Measurements from ENCODE around the gene SPATA17. TPM values are rescaled to one million over a fixed set of nuclear protein-coding genes. Genes with fewer than 3 reads are reported as not detected.
A peak's percentile ranks its signal among the peaks of the same experiment; 100 is the strongest.
"Not testable (repeated sequence)": the region's sequence is repeated elsewhere in the genome, so short reads cannot be mapped to it uniquely, and the experiment has no call there.

SPATA17 gene
- total and polyA plus RNA-seq, 4 donors, result 3.3 to 13.4 (median 7.0) TPM

DNA sequence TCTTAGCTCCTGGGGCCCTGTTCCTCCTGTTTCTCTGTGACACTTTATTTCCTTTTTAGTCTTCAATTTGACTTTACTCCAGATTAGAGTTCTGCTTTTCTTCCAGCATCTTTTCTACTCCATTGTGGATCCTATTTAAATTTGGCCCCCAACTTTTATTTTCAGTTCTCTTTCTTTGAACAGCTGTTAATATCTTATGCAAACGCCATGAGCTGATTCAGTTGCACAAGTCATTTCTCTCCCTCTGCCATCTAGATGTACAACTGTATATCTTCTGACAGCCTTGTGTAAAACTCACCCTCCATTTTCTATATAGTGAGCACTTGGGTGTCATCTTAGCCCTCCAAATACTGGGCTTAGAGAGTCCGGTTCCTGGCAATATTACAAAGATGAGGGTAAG lies 42.2 kb downstream of the SPATA17 start:
- H3K27ac ChIP-seq (ENCODE audit: low read depth in 1 of 2, low read length in 1 of 2), result no peak overlapping the region
- TF ChIP-seq, protein P1, sequence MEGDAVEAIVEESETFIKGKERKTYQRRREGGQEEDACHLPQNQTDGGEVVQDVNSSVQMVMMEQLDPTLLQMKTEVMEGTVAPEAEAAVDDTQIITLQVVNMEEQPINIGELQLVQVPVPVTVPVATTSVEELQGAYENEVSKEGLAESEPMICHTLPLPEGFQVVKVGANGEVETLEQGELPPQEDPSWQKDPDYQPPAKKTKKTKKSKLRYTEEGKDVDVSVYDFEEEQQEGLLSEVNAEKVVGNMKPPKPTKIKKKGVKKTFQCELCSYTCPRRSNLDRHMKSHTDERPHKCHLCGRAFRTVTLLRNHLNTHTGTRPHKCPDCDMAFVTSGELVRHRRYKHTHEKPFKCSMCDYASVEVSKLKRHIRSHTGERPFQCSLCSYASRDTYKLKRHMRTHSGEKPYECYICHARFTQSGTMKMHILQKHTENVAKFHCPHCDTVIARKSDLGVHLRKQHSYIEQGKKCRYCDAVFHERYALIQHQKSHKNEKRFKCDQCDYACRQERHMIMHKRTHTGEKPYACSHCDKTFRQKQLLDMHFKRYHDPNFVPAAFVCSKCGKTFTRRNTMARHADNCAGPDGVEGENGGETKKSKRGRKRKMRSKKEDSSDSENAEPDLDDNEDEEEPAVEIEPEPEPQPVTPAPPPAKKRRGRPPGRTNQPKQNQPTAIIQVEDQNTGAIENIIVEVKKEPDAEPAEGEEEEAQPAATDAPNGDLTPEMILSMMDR (IDR thresholded peaks at IDR 0.05; ENCODE audit: control extremely low read depth, extremely low read depth), result no peak
- peaks cover 0 to 4% (median 0%) of the 10 kb centered on the region in 4 donors for H3K9me3 ChIP-seq (ENCODE audit: control insufficient read depth in 4 of 4, insufficient read depth in 3 of 4, low read length in 3 of 4)
- H3K4me3 ChIP-seq, result no peak overlapping the region
- no peaks in the 10 kb centered on the region for H3K27me3 ChIP-seq (ENCODE audit: control insufficient read depth in 3 of 3, insufficient read depth in 3 of 3, low read length in 2 of 3)
- H3K4me1 ChIP-seq (ENCODE audit: control insufficient read depth in 5 of 5, insufficient read depth in 5 of 5, low read length in 5 of 5), result no peaks in the 10 kb centered on the region
- no peak for DNase-seq
- H3K36me3 ChIP-seq (ENCODE audit: control insufficient read depth in 4 of 4, insufficient read depth in 4 of 4, low read length in 4 of 4), result no peaks in the 10 kb centered on the region
- 61 to 74% methylated on average over 2 of the region's 2 CpGs for WGBS, 2 donors
- no peak overlapping the region for H3K9ac ChIP-seq (ENCODE audit: insufficient read depth in 1 of 2, low read length in 2 of 2)
- ATAC-seq (ENCODE audit: insufficient read depth, low FRiP score), result no peak

DNA sequence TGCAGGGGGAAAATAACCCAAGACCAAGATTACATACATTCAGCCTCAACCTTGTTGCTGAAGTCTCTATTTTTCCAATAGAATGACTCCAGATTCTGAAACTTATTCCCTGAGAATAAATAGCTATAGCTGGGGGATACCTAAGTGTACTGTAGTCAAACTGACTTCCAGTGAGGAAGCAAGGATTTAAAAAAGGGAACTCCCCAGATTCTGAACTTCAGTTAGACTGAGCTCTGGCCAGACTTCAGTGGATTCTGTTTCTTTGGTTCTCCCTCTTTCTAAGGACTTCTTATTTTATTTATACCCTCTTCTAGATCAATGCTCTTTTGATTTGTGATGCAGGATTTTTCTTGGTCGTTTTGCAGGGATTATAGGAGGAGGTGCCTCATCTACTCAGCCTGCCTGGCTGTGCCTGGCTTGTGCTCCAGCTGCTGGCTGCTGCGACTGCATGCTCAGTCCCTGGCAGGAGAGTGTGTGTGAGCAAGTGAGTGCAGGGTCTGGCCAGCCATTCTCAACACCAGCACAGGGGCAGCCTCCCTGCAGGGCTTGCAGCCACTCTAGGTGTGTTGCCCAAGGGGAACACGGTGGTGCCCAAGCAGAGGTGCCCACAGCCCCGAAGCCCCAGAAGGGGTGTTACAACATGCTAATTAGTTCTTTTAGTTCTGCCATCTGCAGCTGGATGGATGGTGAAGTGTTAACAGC lies 43.0 kb downstream of the SPATA17 start:
- Histone ChIP-seq H3K9ac (ENCODE audit: insufficient read depth in 1 of 2, low read length in 2 of 2) (no peak overlapping the region), H3K27ac (ENCODE audit: low read depth in 1 of 2, low read length in 1 of 2) (no peak overlapping the region), H3K27me3 (ENCODE audit: control insufficient read depth in 3 of 3, insufficient read depth in 3 of 3, low read length in 2 of 3) (no peaks in the 10 kb centered on the region), H3K4me3 (peak overlapping the region; percentile 8), H3K9me3 (ENCODE audit: control insufficient read depth in 4 of 4, insufficient read depth in 3 of 4, low read length in 3 of 4) (peaks cover 0 to 4% (median 0%) of the 10 kb centered on the region in 4 donors), H3K36me3 (ENCODE audit: control insufficient read depth in 4 of 4, insufficient read depth in 4 of 4, low read length in 4 of 4) (no peaks in the 10 kb centered on the region), H3K4me1 (ENCODE audit: control insufficient read depth in 5 of 5, insufficient read depth in 5 of 5, low read length in 5 of 5) (no peaks in the 10 kb centered on the region)
- no peak for ATAC-seq (ENCODE audit: insufficient read depth, low FRiP score)
- TF ChIP-seq, protein P1 (IDR thresholded peaks at IDR 0.05; ENCODE audit: control extremely low read depth, extremely low read depth), result no peak
- DNase-seq, result peak in 1 of 3 donors; percentile 9
- WGBS, 2 donors, result 66 to 67% methylated on average over 4 of the region's 4 CpGs

DNA sequence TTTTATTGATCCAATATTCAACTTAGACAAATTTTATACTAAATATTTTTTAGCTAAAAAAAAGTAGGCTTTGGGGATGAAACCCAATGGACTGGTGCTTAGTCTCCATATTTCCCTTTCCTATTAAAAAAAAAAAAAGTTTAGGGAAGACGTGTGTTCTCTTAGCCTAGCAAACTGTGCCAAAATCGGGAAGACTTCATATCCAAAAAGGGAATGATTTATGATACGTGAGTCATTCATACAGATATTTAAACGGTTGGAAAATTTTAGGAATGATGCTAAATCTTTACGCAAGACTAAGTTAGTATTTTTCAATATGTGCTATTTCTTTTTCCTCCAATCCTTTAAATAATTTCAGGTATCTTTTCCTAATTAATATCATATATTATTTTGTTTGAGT lies 50.7 kb downstream of the SPATA17 start:
- H3K9me3 ChIP-seq (ENCODE audit: control insufficient read depth in 4 of 4, insufficient read depth in 3 of 4, low read length in 3 of 4), result no peaks in the 10 kb centered on the region
- H3K4me3 ChIP-seq, result no peak overlapping the region
- no peaks in the 10 kb centered on the region for H3K27me3 ChIP-seq (ENCODE audit: control insufficient read depth in 3 of 3, insufficient read depth in 3 of 3, low read length in 2 of 3)
- TF ChIP-seq, protein P1 (IDR thresholded peaks at IDR 0.05; ENCODE audit: control extremely low read depth, extremely low read depth), result no peak
- ATAC-seq (ENCODE audit: insufficient read depth, low FRiP score) (no peak), DNase-seq (no peak)
- 85 to 93% methylated on average over 5 of the region's 5 CpGs for WGBS, 2 donors
- H3K9ac ChIP-seq (ENCODE audit: insufficient read depth in 1 of 2, low read length in 2 of 2), result no peak overlapping the region
- H3K27ac ChIP-seq (ENCODE audit: low read depth in 1 of 2, low read length in 1 of 2), result no peak overlapping the region
- H3K36me3 ChIP-seq (ENCODE audit: control insufficient read depth in 4 of 4, insufficient read depth in 4 of 4, low read length in 4 of 4), result no peaks in the 10 kb centered on the region
- no peaks in the 10 kb centered on the region for H3K4me1 ChIP-seq (ENCODE audit: control insufficient read depth in 5 of 5, insufficient read depth in 5 of 5, low read length in 5 of 5)

DNA sequence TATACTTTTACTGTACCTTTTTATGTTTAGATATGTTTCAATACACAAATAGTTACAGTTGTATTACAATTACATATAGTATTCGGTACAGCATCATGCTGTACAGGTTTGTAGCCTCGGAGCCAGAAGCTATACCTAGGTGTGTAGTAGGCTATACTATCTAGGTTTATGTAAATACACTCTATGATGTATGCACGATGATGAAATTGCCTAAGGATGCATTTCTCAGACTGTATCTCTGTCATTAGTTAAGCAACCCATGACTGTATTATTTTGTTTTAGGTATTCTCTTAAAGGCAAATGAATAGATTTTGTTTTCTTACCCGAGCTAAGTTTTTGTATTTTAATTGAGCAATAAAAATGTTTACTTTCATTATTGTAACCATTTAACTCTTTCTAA lies 56.4 kb downstream of the SPATA17 start:
- DNase-seq, result no peak
- no peak overlapping the region for H3K4me3 ChIP-seq
- no peaks in the 10 kb centered on the region for H3K9me3 ChIP-seq (ENCODE audit: control insufficient read depth in 4 of 4, insufficient read depth in 3 of 4, low read length in 3 of 4)
- no peak for ATAC-seq (ENCODE audit: insufficient read depth, low FRiP score)
- H3K9ac ChIP-seq (ENCODE audit: insufficient read depth in 1 of 2, low read length in 2 of 2), result no peak overlapping the region
- H3K36me3 ChIP-seq (ENCODE audit: control insufficient read depth in 4 of 4, insufficient read depth in 4 of 4, low read length in 4 of 4), result no peaks in the 10 kb centered on the region
- 80 to 82% methylated on average over 4 of the region's 4 CpGs for WGBS, 2 donors
- H3K4me1 ChIP-seq (ENCODE audit: control insufficient read depth in 5 of 5, insufficient read depth in 5 of 5, low read length in 5 of 5), result no peaks in the 10 kb centered on the region
- no peaks in the 10 kb centered on the region for H3K27me3 ChIP-seq (ENCODE audit: control insufficient read depth in 3 of 3, insufficient read depth in 3 of 3, low read length in 2 of 3)
- no peak overlapping the region for H3K27ac ChIP-seq (ENCODE audit: low read depth in 1 of 2, low read length in 1 of 2)
- TF ChIP-seq, protein P1 (IDR thresholded peaks at IDR 0.05; ENCODE audit: control extremely low read depth, extremely low read depth), result no peak

DNA sequence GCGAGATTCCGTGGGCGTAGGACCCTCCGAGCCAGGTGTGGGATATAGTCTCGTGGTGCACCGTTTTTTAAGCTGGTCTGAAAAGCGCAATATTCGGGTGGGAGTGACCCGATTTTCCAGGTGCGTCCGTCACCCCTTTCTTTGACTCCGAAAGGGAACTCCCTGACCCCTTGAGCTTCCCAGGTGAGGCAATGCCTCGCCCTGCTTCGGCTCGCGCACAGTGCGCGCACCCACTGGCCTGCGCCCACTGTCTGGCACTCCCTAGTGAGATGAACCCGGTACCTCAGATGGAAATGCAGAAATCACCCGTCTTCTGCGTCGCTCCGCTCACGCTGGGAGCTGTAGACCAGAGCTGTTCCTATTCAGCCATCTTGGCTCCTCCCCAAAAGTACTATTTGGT lies 65.0 kb downstream of the SPATA17 start:
- ATAC-seq (ENCODE audit: insufficient read depth, low FRiP score); H3K9ac ChIP-seq (ENCODE audit: insufficient read depth in 1 of 2, low read length in 2 of 2); H3K27ac ChIP-seq (ENCODE audit: low read depth in 1 of 2, low read length in 1 of 2); DNase-seq; H3K27me3 ChIP-seq (ENCODE audit: control insufficient read depth in 3 of 3, insufficient read depth in 3 of 3, low read length in 2 of 3); H3K36me3 ChIP-seq (ENCODE audit: control insufficient read depth in 4 of 4, insufficient read depth in 4 of 4, low read length in 4 of 4); H3K9me3 ChIP-seq (ENCODE audit: control insufficient read depth in 4 of 4, insufficient read depth in 3 of 4, low read length in 3 of 4); H3K4me3 ChIP-seq; H3K4me1 ChIP-seq (ENCODE audit: control insufficient read depth in 5 of 5, insufficient read depth in 5 of 5, low read length in 5 of 5): not testable (repeated sequence)
- 94% methylated on average over 21 to 23 of the region's 25 CpGs for WGBS, 2 donors
